Measurements from ENCODE around the gene DGKZ.
"Not testable (repeated sequence)": the region's sequence is repeated elsewhere in the genome, so short reads cannot be mapped to it uniquely, and the experiment has no call there.

DNA sequence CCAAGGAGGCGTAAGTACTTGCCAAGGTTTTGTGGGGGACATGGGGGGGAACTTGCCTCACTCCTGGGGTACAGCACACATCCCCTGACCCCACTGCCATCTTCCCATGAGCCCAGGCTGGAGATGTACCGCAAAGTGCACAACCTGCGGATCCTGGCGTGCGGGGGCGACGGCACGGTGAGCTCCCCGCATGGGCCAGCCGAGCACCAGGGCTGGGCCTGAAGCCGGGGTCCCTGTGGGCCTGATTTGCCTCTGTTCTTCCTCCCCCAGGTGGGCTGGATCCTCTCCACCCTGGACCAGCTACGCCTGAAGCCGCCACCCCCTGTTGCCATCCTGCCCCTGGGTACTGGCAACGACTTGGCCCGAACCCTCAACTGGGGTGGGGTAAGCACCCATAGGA lies 25.2 kb downstream of the DGKZ start:
- not testable (repeated sequence) for TF ChIP-seq POLR2A (IDR thresholded peaks at IDR 0.05)
- TF ChIP-seq, protein P1, sequence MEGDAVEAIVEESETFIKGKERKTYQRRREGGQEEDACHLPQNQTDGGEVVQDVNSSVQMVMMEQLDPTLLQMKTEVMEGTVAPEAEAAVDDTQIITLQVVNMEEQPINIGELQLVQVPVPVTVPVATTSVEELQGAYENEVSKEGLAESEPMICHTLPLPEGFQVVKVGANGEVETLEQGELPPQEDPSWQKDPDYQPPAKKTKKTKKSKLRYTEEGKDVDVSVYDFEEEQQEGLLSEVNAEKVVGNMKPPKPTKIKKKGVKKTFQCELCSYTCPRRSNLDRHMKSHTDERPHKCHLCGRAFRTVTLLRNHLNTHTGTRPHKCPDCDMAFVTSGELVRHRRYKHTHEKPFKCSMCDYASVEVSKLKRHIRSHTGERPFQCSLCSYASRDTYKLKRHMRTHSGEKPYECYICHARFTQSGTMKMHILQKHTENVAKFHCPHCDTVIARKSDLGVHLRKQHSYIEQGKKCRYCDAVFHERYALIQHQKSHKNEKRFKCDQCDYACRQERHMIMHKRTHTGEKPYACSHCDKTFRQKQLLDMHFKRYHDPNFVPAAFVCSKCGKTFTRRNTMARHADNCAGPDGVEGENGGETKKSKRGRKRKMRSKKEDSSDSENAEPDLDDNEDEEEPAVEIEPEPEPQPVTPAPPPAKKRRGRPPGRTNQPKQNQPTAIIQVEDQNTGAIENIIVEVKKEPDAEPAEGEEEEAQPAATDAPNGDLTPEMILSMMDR (IDR thresholded peaks at IDR 0.05): not testable (repeated sequence)
